GM18511 (cell line): Measurements from ENCODE around the gene FUT7.

Experiments used
- ATAC-seq: cut with Tn5 transposase; IDR thresholded peaks from one replicate; pipeline ENCODE4 v1.9.1; 2021; ENCODE audit warnings: mild to moderate bottlenecking, moderate library complexity; ENCODE audit not compliant: unreplicated experiment

The FUT7 gene, protein sequence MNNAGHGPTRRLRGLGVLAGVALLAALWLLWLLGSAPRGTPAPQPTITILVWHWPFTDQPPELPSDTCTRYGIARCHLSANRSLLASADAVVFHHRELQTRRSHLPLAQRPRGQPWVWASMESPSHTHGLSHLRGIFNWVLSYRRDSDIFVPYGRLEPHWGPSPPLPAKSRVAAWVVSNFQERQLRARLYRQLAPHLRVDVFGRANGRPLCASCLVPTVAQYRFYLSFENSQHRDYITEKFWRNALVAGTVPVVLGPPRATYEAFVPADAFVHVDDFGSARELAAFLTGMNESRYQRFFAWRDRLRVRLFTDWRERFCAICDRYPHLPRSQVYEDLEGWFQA

DNA sequence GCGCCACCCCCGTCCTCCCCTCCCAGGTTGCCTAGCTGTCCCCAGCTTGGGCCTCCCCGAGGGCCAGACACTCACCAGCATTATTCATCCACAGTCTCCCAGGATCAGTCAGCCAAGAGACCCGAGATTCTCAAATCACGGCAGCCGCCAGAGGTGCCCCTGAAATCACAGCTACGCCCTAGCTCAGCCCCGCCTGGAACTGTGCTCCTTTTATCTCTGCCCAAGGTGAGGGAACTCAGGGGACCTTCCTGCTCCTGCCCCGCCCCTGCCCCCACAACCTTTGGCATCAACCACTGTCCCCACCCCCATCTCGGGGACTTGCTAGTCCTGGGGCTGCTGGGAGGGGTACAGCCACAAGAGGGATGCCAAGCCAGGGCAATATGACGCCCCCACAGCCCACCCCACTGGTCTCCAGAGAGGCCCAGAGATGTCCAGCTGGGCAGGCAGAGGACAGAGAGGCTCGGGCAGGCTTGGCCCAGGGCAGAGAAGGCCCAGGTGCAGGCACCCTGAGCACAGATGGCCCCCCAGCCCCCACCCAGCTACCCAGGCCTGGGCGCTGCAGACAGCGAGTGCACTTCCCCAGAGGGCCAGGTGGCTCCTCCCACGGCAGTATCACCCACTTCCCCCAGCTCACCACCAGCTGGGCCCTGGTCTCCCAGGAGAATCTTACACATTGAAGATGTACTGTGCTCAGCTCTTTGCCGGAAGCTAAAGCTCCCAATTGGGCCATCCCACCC is at the start of gene FUT7:
FUT7 (minus strand) TSS at position 185 of the 737 bp plus-strand sequence; CDS start at position 88, 97 bp downstream.
- no peak for ATAC-seq

DNA sequence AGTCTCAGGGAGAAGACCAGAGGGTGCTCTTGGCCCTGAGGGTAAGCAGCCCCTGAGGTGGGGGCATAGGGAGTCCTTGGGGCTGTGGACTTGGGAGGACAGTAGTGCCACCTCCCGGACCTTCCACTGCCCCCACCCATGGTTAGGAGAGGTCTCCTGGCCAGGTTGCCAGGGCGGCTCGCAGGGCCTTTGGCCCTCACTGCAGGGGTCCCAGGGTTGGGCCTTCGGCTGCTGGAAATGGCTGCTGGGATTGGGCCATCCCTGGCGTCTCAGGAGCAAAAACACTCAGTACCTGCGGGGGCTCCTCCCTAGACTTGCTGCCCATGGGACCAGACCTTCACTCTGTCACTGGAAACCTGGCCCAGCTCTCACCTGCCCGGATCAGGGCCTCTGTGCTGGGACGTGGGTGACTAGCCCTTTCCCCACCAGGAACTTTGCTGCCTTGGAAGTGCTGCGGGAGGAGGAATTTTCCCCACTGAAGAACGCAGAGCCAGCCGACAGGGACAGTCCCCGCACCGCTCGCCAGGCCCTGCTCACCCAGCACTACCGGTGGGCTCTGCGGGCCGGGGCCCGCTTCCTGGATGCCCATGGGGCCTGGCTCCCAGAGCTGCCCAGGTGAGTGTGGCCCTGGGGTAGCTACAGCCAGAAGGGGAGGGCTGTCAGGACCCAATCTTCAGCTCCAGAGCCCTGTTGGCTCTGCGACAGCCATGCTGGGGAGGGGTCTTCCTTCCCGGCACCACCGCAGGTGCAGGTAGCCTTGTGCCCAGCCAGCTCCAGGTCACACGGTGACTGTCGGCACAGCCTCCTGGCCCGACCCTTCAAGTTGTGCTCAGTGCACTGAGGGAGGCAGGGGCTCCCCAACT is 48.6 kb upstream of the FUT7 start:
- ATAC-seq: no peak

DNA sequence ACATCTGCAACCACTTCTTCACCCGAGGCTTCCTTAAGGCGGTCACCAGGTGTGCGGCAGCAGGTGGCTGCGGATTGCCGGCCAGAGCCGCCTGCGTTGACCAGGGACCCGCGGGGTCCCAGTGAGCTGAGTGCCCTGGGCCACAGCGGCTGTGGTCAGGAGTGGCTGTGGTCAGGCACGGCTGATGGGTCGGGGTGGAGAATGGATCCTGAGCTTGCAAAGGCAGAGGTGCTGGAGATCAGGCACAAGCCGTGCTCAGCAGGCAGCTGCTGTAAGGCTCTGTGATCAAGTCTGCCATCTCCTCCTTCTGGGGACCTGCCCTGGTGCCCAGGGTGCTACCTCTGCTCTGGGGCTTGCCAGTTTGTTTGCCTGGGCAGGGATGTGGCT is 47.5 kb upstream of the FUT7 start:
- ATAC-seq: no peak

DNA sequence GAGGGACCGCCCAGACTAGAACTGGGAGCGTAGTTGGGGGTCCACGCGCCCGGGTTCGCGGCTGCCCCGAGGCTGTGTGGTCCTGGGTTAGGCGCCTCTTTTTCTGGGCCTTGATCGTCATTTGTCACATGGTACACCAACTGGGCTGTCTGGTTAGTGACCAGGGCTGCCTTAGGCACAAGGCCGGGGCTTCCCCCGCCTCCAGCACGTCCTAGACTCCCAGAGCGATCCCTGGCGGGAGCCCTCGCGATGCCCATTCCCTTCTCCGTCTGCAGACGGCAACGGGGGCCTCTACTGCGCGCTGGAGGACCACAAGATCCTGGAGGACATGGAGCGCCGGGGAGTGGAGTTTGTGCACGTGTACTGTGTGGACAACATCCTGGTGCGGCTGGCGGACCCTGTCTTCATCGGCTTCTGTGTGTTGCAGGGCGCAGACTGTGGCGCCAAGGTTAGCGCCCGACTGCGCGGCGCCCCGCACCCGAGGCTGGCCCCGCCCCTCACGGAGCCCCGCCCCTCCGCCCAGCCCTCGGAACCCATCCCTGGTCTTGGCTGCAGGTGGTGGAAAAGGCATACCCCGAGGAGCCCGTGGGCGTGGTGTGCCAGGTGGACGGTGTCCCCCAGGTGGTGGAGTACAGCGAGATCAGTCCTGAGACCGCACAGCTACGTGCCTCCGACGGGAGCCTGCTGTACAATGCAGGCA is 47.0 kb upstream of the FUT7 start:
- ATAC-seq: no peak

DNA sequence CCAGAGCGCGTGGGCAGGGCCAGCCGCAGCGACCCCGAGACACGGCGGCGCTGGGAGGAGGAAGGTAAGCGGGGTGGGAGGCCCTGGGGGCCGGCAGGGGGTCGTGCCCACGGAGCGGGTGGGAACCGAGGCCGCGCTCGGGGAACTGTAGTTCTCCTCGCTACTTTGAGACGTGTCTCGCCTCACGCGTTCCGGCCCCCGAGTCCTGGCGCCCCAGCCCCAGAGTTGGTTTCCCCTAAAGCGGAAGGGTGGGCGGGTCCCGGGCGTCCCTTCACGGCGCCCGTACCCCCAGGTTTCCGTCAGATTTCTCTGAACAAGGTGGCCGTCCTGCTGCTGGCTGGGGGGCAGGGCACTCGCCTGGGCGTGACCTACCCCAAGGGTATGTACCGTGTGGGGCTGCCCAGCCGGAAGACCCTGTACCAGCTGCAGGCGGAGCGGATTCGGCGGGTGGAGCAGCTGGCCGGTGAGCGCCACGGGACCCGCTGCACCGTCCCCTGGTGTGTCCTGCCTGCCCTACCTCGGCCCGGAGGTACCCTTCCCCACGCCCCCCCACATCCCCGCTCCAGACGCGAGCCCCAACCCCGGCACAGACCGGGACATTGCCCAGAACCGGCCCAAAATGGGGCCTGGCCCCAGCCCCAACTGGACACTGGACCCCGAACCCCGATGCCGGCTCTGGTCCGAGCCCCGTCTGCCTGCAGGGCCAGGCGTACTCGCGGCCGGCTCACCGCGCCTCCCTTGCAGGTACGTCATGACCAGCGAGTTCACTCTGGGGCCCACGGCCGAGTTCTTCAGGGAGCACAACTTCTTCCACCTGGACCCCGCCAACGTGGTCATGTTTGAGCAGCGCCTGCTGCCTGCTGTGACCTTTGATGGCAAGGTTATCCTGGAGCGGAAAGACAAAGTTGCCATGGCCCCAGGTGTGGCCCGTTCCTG is 46.1 kb upstream of the FUT7 start:
- no peak for ATAC-seq

DNA sequence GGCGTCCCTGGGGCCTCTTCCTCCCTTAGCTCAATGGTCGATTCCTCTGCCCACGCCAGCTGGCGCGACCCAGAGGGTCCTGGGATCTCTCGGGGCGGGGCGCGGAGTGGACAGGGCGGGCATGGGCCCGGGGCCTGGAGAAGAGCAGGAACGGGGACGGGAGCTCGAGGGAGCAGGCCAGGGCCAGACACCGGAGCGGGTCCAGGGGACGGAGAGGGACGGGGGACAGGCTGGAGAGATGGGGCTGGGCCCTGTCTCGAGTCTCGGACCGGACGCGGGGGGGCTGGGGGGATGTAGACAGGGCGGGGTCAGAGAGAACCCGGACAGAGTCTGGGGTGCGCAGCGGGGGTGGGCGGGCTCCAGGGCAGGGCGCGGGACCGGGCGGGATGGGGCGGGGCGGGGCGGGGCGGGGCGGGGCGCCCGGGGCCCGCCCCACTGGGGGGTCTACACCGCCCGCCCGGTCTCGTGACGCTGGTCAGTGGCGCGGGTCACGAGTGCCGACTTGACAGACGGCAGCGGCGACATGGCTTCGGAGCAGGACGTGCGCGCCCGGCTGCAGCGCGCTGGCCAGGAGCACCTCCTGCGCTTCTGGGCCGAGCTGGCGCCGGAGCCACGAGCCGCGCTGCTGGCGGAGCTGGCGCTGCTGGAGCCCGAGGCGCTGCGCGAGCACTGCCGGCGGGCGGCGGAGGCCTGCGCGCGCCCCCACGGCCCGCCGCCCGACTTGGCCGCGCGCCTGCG is 45.3 kb upstream of the FUT7 start, which contains the start of gene UAP1L1:
UAP1L1 (plus strand) TSS at position 508 of the 738 bp plus-strand sequence; CDS start at position 524, 16 bp downstream.
- ATAC-seq: no peak

DNA sequence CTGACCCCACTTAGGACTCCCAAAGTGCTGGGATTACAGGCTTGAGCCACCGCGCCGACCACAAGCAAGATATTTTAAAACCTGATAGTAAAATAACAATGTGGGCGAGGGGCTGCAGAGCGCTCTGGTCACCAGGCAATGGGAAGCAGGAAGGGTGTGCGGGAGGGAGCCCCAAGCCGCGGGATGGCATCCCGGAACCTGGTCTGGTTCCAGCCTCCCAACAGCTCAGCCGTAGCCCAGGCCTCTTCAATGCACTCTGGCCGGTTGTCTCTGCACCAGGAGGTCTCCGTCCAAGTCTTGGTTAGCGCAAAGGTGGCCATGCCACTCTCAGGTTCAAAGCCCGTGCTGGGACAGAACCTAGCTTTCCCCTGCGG is 44.7 kb upstream of the FUT7 start:
- no peak for ATAC-seq

DNA sequence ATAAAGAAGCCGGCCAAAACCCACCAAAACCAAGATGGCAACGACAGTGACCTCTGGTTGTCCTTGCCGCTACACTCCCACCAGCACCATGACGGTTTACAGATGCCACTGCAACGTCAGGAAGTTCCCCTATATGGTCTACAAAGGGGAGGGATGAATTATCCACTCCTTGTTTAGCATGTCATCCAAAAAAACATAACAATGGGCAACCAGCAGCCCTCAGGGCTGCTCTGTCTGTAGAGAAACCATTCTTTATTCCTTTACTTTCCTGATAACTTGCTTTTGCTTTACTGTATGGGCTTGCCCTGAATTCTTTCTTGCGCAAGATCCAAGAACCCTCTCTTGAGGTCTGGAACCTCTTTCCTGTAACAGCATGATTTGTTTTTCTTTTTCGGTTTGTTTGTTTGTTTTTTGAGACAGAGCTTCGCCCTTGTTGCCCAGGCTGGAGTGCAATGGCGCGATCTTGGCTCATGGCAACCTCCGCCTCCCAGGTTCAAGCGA is 43.4 kb upstream of the FUT7 start:
- ATAC-seq: no peak

DNA sequence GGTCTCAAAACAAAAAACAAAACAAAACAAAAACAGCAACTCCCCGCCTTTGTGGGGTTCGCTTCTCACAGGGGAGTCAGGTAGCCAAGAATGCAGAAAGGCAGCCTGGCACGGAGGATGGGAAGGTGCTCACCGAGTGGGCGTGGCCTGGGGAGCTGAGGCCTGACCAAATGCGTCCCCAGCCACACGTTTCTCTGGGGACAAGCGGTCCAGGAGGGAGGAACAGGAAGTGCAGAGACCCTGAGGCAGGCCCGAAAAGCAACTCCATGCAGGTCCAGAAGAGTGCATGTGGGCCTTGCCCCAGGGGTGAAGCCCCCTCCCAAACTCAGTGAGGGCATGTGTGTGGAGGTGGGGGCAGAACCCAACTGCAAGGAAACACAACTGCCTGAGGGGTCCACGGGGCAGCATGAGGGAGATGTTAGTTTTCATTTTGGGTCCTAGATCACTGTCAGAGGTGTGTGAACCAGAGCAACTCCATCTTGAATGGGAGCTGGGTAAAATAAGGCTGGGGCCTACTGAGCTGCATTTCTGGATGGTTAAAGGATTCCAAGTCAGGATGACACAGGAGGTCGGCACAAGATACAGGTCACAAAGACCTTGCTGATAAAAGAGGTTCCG is 42.9 kb upstream of the FUT7 start:
- ATAC-seq: no peak

DNA sequence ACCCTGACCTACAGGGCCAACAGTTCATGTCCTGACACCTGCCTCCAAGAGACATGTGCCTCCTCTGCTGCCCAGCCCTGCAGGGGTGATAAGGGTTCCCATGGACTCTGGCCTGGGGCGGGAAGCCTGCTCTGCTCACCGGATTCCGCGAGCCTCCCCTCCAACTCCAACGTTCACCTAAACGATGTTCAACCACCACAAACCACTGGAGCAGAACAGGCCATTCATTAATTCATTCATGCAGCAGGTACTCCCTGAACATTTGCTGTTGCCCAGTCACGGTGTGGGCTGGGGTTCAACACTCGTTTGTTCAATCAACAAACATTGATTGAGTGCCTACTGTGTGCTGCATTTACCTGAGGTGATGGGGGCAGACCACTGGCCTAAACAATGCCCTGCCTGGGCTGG is 42.1 kb upstream of the FUT7 start:
- no peak for ATAC-seq

DNA sequence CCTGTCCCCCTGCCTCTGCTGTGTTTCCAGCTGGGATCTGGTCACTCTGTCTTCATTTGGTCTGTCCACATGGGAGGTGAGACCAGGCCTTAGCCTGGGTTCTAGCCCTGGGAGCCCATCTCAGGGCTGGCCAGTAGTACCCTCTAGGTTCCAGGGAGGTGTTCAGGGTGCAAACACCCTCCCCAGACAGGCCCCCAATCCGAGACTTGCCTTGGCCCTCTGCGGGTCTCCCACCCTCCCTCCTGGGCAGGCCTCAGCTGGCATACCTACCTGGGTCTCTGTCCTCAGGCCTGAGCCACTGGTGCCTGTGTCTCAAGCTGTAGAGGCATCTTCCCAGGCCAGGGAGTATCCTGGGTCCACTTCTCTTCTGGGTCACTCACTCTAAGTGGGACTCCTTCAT is 39.4 kb upstream of the FUT7 start:
- ATAC-seq: no peak

DNA sequence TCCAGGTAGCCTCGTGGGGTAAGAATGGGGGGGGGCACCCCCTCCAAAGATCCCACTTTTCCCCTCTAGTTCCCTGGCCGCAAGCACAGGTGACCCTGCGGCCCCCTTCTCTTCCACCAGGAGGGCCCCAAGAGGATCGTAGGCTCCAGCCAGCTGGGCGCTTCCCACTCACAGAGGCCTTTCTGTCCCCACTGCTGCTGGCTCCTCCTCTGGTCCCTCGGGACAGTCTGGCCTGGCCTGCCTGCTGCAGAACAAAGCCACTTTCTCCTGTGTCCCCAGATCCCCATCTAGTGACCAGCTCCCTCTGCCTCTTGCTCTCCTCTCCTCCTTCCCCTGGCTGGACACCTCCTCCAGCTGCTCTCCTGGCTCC is 39.0 kb upstream of the FUT7 start:
- ATAC-seq: peak; percentile 9

DNA sequence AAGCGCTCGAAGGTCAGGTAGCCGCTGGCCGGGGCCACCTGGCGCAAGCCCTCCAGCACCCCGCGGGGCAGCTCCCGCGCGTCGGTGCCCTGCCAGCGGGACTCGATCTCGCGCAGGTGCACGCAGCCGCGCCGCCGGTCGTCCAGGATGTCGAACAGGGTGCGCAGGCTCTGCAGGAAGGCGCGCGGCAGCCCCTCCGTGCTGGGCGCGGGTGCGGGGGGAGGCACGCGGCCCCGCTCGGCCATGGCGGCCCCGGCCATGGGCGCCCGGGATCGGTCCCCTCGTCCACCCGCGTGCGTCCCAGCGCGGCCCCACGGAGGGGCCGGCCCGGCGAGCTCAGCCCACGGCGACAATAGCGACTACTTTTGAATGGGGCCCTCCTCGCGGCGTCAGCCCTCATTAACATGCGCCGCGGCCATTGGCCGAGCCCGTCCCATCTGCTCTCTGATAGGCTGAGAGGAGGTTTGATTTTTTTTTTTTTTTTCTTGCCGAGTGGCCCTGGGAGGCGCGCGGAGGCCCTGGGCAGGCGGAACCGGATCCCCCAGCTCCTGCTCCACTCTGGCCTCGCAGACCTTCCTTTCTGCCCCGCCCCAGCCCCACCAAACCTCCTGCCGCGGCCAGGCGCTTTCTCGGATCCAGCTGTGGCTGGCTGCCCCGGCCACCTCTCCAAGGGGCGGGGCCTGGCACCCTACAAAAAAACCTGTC is 38.5 kb upstream of the FUT7 start, which contains the start of gene SAPCD2:
SAPCD2 (minus strand) TSS at position 357 of the 705 bp plus-strand sequence; CDS start at position 260, 97 bp downstream.
- ATAC-seq: peak; percentile 77

DNA sequence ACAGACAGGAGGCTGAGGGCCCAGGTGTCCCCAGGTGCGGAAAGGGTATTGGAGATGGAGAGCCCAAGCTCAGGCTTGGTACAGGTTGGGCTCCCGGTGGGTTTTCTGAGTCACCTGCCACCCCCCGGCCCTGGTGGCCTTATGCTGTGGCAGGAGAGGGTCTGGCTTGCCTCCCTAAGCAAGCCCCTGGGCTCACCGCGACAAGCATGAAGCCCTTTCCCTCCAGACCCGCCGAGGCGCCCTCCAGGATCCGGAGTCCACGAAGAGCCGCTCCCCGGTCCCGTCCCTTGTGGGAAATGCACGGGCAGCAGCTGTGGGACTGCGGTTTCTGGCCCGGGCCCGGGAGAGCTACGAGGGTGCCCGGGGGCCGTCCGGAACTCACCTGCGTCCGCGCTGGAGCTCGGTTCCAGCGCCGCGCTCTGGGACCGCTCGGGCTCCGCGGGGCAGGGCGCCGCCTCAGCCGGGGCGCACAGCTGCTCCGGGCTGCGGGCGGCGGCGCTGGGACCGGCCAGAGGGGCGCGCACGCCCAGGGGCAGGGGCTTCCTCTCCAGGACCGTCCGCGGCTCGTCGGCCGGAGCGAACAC is 37.7 kb upstream of the FUT7 start:
- ATAC-seq: no peak

DNA sequence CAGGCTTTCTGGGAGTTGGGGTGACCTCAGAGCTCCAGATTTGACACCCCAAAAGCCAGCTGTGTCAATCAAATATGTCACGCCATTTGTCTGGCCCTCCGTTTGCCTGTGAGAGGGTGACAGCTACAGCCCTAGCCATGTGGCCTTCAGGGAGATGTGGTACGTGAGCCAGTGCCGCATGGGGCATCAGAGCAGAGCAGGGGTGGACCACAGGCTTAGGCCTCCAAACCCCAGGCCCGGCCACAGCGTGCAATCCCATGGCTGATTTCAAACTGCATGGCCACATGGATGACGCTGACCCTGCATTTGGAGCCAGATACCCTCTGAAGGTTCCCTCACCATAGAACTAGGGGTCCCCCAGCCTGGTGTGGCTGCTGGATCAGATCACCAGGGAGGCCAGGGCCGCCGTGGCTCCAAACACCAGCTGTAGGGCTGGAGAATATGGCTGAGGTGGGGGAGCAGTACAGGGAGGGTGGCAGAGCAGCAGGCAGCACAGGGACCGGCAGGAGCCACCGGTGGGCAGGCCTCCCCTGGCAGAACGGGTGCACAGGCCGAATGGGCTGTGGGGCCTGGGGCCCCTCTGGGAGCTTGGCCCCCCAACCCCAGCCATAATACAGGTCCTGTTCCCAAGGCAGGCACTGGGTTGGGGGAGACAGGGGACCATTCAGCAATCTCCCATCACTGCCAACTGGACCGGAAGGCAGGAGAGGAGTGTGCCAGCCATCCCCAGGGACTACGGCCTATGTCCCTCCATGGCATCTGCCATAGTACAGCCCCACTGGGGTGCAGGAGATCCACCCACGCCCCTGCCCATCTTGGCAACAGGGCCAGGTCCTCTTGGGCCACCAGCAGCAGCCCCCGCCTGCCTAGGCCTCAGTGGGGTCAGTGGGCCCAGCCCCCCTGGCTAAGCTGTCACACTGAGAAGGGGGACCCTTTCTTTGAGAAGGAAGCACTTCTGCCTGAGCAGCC is 36.9 kb upstream of the FUT7 start:
- no peak for ATAC-seq

DNA sequence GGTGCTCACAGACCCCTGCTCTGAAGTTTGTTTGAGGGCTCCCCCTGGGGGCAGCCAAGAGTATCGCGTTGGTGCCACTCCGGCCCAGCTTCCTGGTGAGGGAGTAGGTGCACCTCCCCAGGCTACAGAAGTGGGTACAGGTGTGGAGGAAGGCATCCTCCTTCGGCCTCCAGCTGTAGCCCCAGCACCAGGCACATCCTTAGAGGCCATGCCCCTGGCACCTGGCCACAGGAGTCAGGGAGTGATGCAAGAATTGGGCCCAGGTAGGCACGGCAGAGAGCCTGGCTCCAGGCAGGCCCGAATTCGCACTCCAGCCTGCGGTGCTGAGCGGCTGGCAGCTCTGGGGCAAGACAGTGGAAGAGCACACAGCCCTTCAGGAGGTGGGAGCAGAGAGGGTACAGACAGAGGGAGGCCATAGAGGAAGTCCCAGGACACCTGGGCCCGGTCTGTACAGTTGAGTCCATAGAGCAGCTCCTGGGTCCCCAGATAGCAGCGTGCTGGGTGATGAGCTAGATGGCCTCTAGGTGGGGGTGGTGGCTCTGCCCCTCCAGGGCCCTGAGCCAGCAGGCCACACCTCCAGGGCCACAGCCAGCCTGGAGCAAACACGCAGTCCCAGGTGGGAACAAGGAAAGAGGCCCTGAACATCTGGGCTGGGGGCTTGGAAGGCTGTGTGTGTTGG is 36.1 kb upstream of the FUT7 start:
- peak; percentile 54 for ATAC-seq
